Caki2 (cell line): ENCODE results near the gene GRPEL2. TPM values are rescaled to one million over a fixed set of nuclear protein-coding genes. Genes with fewer than 3 reads are reported as not detected.
"Not testable (repeated sequence)": the region's sequence is repeated elsewhere in the genome, so short reads cannot be mapped to it uniquely, and the experiment has no call there.

Experiments used
- DNase-seq: peaks from one replicate; pipeline ENCODE4 v3.0.0-alpha.2; 2015; ENCODE audit warnings: low read depth
- in situ Hi-C: cut with HindIII; loops from 2 replicates; pipeline ENCODE4 v1.10.0; 2016; ENCODE audit warnings: low sequenced_read_pairs, low pct_unique_long_range_greater_than_20kb, mixed read lengths
- total RNA-seq: library from RNA; depleted of rRNA; stranded (reverse); fragments of >200 nt; shearing (Covaris generic); gene quantifications from 2 replicates; pipeline ENCODE4 v1.2.3, GENCODE V29; 2014; ENCODE audit warnings: low replicate concordance

The GRPEL2 gene
- total RNA-seq, 1 experiment from 2014 or later = 6.1 TPM

GRCh38 chr5:149382517-149383220 lies 37.4 kb downstream of the GRPEL2 start:
- DNase-seq = no peak
- in situ Hi-C loops = no loop called here

- in situ Hi-C loops = no loop called here
Measured at GRCh38 chr5:149383399-149383798, 38.1 kb downstream of the GRPEL2 start.

GRCh38 chr5:149386166-149386565 lies 40.9 kb downstream of the GRPEL2 start:
- in situ Hi-C loops = no loop called here
- no peak for DNase-seq

More at GRCh38 chr5:149383399-149383798, 38.1 kb downstream of the GRPEL2 start:
- no peak for DNase-seq

- no peak for DNase-seq
- in situ Hi-C loops = no loop called here
Measured at GRCh38 chr5:149387081-149387631, 41.9 kb downstream of the GRPEL2 start.

- in situ Hi-C loops = no loop called here
- no peak for DNase-seq
Measured at GRCh38 chr5:149387982-149388381, 42.7 kb downstream of the GRPEL2 start.

GRCh38 chr5:149388498-149389190 lies 43.3 kb downstream of the GRPEL2 start:
- no peak for DNase-seq
- in situ Hi-C loops = no loop called here

- in situ Hi-C loops = no loop called here
- no peak for DNase-seq
Measured at GRCh38 chr5:149389552-149390495, 44.5 kb downstream of the GRPEL2 start.

- DNase-seq, in situ Hi-C loops: not testable (repeated sequence)
Measured at GRCh38 chr5:149391076-149391475, 45.8 kb downstream of the GRPEL2 start.

GRCh38 chr5:149391524-149391923 lies 46.2 kb downstream of the GRPEL2 start:
- in situ Hi-C loops = no loop called here
- DNase-seq = no peak

GRCh38 chr5:149392718-149393117 lies 47.4 kb downstream of the GRPEL2 start:
- in situ Hi-C loops = no loop called here
- peak; percentile 49 for DNase-seq

GRCh38 chr5:149394996-149395395 lies 49.7 kb downstream of the GRPEL2 start:
- DNase-seq, in situ Hi-C loops: not testable (repeated sequence)

GRCh38 chr5:149397530-149397929 lies 52.2 kb downstream of the GRPEL2 start:
- in situ Hi-C loops = no loop called here
- DNase-seq = no peak

GRCh38 chr5:149398747-149399266 lies 53.5 kb downstream of the GRPEL2 start:
- in situ Hi-C loops, DNase-seq: not testable (repeated sequence)

- no peak for DNase-seq
- in situ Hi-C loops = no loop called here
Measured at GRCh38 chr5:149399775-149400174, 54.5 kb downstream of the GRPEL2 start.

- no peak for DNase-seq
- in situ Hi-C loops = no loop called here
Measured at GRCh38 chr5:149400304-149400703, 55.0 kb downstream of the GRPEL2 start.

GRCh38 chr5:149401051-149401450 lies 55.8 kb downstream of the GRPEL2 start:
- DNase-seq = no peak
- in situ Hi-C loops = no loop called here

- DNase-seq = no peak
- in situ Hi-C loops = no loop called here
Measured at GRCh38 chr5:149402291-149402690, 57.0 kb downstream of the GRPEL2 start.
